Uterus (tissue), 2 donors: Measurements from ENCODE around the gene ADAMTS2.

ENCODE experiments used
- CTCF ChIP-seq, 4 experiments: fragments of 200-600 bp in 2 of 4; fragments of 450-650 bp in 2 of 4; sonication (generic) in 2 of 4; IDR thresholded peaks; one replicate each; pipeline ENCODE4 v1.5.1; 2016 to 2019; ENCODE audit warnings: antibody characterized with exemption in 4 of 4, mild to moderate bottlenecking in 2 of 4, moderate library complexity in 1 of 4
- POLR2A ChIP-seq, 2 donors: fragments of 450-650 bp; IDR thresholded peaks; one replicate each; pipeline ENCODE4 v1.6.1; 2016; ENCODE audit warnings: antibody characterized with exemption in 2 of 2, mild to moderate bottlenecking in 1 of 2, moderate library complexity in 1 of 2

DNA sequence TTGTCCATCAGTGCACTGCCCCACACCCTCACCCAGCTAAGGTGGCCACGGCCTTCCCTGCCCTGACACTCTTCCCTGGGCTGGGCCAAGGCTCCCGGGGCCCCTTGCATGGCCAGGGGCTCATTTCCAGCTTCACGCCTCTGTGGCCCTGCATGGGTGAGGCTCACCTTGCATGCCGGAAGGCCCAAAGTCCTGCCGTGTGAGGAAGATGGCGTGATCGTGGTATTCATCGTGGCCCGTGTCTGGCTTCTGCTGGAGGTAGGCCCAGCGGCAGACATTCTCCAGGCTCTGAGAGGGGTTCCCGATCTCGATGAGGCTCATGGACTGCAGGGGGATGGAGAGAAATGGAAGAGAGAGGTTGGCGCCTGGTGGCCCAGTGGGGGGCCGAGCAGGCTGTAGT lies 186.7 kb downstream of the ADAMTS2 start:
- no peak for TF ChIP-seq CTCF (IDR thresholded peaks at IDR 0.05)
- TF ChIP-seq POLR2A (IDR thresholded peaks at IDR 0.05) = no peak
